Heart left ventricle (tissue), 13 donors: ENCODE measurements around the gene TOMM7.

ENCODE experiments used
- CTCF ChIP-seq, 12 donors: fragments of 200-600 bp; sonication (generic) in 4 of 12; IDR thresholded peaks; one replicate each; pipeline versions ENCODE4 v1.5.0 to v1.8.0; 2018 to 2022; ENCODE audit warnings: antibody characterized with exemption in 12 of 12, mild to moderate bottlenecking in 5 of 12
- POLR2A ChIP-seq, 2 donors: fragments of 450-650 bp; IDR thresholded peaks; one replicate each; pipeline ENCODE4 v1.6.1; 2017; ENCODE audit warnings: antibody characterized with exemption in 2 of 2, mild to moderate bottlenecking in 2 of 2, moderate library complexity in 2 of 2
- donor health status: ischemic (EF 13 %, LVEDD 7.1; RV severe dilation, severe dysfunction).
- donor health status: DM: no; HTN: yes; CAD: no.
- donor health status: DM: no; HTN: no; CAD: no.
- donor health status: ischemic (EF 25% LVEDD 6.9; RV normal size, moderate dysfunction).
- donor health status: ischemic (EF 25% LVEDD 5.7; RV mildly dilated, moderate dysfunction).
- donor health status: ischemic (EF 35%, LVEDD 5.7; RV mildly dilated, moderate dysfunction).
- donor health status: nonischemic (EF 11% LVEDD 7.7; RV severe dilation, severe dysfunction).
- donor health status: DM: yes; HTN: yes; CAD: no.
- donor health status: PGD.
- donor health status: ischemic (EF 29% LVEDD 5.4; RV normal size, mild dysfunction).
- donor health status: nonischemic (EF 23%, LVEDD 6.1; RV moderate dilation, normal function).

GRCh38 chr7:22831602-22832305 is 9.1 kb upstream of the TOMM7 start:
- TF ChIP-seq POLR2A (IDR thresholded peaks at IDR 0.05) (no peak), CTCF (IDR thresholded peaks at IDR 0.05) (no peak)
